Activated naive CD4-positive, alpha-beta T cell treated with anti-CD3 and anti-CD28 coated beads, Interleukin-2, amount 50 U/mL, for 24 hours (primary cell): ENCODE data around the gene ETNPPL.
"Not testable (repeated sequence)": the region's sequence is repeated elsewhere in the genome, so short reads cannot be mapped to it uniquely, and the experiment has no call there.

Experiments used
- H3K27ac Mint-ChIP-seq: one replicate; pipeline ENCODE4 v1.8.0; 2021; ENCODE audit warnings: mild to moderate bottlenecking, mixed read lengths
- H3K27me3 Mint-ChIP-seq: one replicate; pipeline ENCODE4 v1.8.0; 2021; ENCODE audit warnings: mixed read lengths
- H3K36me3 Mint-ChIP-seq: one replicate; pipeline ENCODE4 v1.8.0; 2021; ENCODE audit warnings: mixed read lengths
- H3K4me1 Mint-ChIP-seq: one replicate; pipeline ENCODE4 v1.8.0; 2021; ENCODE audit warnings: mixed read lengths
- H3K4me3 Mint-ChIP-seq: one replicate; pipeline ENCODE4 v1.8.0; 2021; ENCODE audit warnings: mild to moderate bottlenecking, mixed read lengths
- H3K9me3 Mint-ChIP-seq: one replicate; pipeline ENCODE4 v1.8.0; 2021; ENCODE audit warnings: mixed read lengths

The ETNPPL gene

DNA sequence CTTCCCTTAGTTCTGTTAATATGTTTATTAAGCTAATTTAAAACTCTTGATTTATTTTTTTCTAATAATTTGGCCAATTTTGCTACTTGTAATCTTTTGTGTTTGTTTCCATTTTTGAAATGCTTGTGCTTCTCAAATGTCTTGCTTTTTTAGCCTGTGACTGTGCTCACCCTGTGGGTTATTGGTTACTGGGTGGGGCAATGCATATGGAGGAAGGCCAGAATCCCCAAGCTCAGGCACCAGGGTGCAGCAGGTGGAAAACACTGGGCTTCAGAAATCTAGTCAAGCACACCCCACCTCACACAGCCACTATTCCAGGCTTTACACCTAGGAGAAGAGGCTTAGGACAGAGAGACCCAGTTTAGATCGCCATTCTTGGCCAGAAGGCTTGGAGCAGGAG is 33.1 kb downstream of the ETNPPL start:
- Mint-ChIP-seq H3K27ac (no peak overlapping the region), H3K4me3 (no peak overlapping the region), H3K9me3 (no peaks in the 10 kb centered on the region), H3K27me3 (peaks cover 2% of the 10 kb centered on the region), H3K36me3 (peaks cover 2% of the 10 kb centered on the region), H3K4me1 (no peaks in the 10 kb centered on the region)

DNA sequence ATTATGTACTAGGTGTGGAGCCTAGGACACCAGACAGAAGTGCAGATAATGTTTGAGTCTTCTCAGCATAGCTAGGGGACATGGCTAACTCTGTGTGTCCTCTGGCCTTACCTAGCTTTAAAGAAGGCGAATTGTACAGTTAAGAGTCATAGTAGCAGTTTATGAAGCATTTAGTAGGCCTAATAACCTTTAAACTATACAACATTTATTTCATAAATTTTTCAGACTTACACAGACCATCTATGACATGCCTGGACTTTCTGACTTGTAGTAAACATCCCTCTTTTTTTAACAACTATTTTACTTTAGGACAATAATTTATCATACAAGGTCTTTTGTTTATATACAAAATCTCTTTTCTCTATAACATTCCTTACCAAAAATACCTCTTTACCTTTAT is 37.4 kb downstream of the ETNPPL start:
- no peaks in the 10 kb centered on the region for H3K4me1 Mint-ChIP-seq
- peaks cover 10% of the 10 kb centered on the region for H3K27me3 Mint-ChIP-seq
- no peak overlapping the region for H3K27ac Mint-ChIP-seq
- H3K9me3 Mint-ChIP-seq = no peaks in the 10 kb centered on the region
- H3K36me3 Mint-ChIP-seq = peaks cover 4% of the 10 kb centered on the region
- H3K4me3 Mint-ChIP-seq = no peak overlapping the region

- no peaks in the 10 kb centered on the region for H3K9me3 Mint-ChIP-seq
- H3K4me1 Mint-ChIP-seq = no peaks in the 10 kb centered on the region
- H3K4me3 Mint-ChIP-seq = no peak overlapping the region
- H3K36me3 Mint-ChIP-seq = no peaks in the 10 kb centered on the region
- H3K27ac Mint-ChIP-seq = no peak overlapping the region
- peaks cover 2% of the 10 kb centered on the region for H3K27me3 Mint-ChIP-seq
These were observed 45.5 kb downstream of the ETNPPL start for GRCh38 chr4:108717386-108717785.

- Mint-ChIP-seq H3K36me3 (no peaks in the 10 kb centered on the region), H3K4me3 (no peak overlapping the region), H3K9me3 (no peaks in the 10 kb centered on the region), H3K27me3 (no peaks in the 10 kb centered on the region), H3K27ac (no peak overlapping the region), H3K4me1 (no peaks in the 10 kb centered on the region)
These were observed 46.5 kb downstream of the ETNPPL start for GRCh38 chr4:108716340-108716739.

DNA sequence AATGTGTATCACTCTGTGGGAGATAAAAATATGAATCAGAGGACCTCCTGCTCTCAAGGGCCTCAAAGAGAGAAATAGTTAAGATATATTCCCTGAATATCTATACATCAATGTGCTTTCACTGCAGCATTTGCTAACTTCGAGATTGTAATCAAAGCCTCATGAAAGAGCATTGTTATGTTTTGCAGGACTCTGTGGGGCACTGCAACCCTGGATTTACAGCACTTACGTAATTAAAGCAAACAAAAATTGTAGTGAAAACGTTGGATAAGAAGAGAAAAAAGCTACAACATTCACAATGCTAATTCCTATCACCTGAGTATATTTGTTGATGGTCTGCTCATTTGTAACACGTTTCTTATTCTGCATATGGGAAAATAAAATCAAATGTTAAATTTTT is 48.0 kb downstream of the ETNPPL start:
- Mint-ChIP-seq H3K4me3 (no peak overlapping the region), H3K27me3 (no peaks in the 10 kb centered on the region), H3K9me3 (no peaks in the 10 kb centered on the region), H3K27ac (no peak overlapping the region), H3K4me1 (no peaks in the 10 kb centered on the region), H3K36me3 (no peaks in the 10 kb centered on the region)

- not testable (repeated sequence) for H3K4me1 Mint-ChIP-seq, H3K9me3 Mint-ChIP-seq, H3K27ac Mint-ChIP-seq, H3K36me3 Mint-ChIP-seq, H3K27me3 Mint-ChIP-seq, H3K4me3 Mint-ChIP-seq
These were observed 52.3 kb downstream of the ETNPPL start for GRCh38 chr4:108710578-108710977.

GRCh38 chr4:108709722-108710121 is 53.1 kb downstream of the ETNPPL start:
- Mint-ChIP-seq H3K27me3 (no peaks in the 10 kb centered on the region), H3K4me1 (no peaks in the 10 kb centered on the region), H3K27ac (no peak overlapping the region), H3K4me3 (no peak overlapping the region), H3K36me3 (no peaks in the 10 kb centered on the region), H3K9me3 (no peaks in the 10 kb centered on the region)

DNA sequence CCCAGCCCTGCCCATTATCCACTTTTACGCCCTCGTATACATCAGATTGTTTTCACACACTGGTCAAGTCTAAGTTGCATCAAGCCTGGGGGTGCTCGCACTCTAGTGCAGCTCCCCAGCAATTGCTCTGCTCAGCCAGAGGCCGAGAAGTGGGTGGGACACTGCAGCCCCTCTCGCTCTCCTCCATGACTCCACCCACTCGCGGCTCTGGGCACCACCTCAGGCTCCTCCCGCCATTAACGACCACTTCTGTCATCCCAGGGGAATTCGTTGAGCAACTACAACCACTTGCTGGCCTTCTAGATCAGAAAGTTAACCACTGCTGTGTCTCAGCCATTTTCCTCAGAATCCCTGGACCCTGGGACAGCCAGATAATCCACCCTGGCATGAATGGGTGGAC is 53.6 kb downstream of the ETNPPL start:
- Mint-ChIP-seq H3K4me3 (no peak overlapping the region), H3K27ac (no peak overlapping the region), H3K27me3 (no peaks in the 10 kb centered on the region), H3K9me3 (no peaks in the 10 kb centered on the region), H3K36me3 (no peaks in the 10 kb centered on the region), H3K4me1 (no peaks in the 10 kb centered on the region)

DNA sequence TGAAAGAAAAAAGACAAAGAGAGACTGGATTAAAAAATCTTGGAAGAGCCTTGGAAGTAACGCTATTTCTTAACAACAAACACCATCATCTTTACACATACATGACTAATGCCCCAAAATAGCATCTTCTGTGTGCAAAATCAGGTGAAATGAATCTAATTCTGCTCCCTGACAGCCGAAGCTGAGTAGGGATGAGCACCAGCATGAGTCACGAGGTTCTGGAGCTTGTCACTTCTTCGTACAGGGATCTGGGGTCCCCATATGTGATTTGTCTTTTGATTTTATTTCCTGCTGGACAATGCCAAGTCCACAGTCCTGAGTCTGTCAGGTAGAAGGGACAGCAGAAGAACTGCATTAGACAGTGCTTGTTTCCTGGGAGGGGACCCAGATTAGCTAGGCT is 56.6 kb downstream of the ETNPPL start:
- Mint-ChIP-seq H3K27ac (no peak overlapping the region), H3K27me3 (no peaks in the 10 kb centered on the region), H3K4me3 (no peak overlapping the region), H3K36me3 (no peaks in the 10 kb centered on the region), H3K9me3 (no peaks in the 10 kb centered on the region), H3K4me1 (peaks cover 15% of the 10 kb centered on the region)

DNA sequence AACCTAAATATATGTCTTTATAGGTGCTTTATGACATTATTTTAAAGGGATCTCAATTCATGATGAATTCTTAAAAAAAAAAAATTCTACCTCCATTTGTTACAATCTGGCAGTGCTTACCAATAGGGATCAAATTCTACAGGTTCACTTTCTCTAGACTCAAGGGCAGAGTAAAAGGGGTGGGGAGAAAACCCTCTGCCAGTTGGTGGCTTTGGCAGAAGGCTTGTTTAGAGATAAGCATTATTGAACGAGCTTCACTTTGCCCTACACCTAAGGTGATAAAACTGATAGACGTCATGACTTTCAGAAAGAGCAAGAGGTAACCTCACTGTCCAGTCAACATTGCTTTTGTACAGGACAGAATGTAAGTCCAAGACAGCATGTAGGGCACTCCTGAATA is 58.9 kb downstream of the ETNPPL start:
- no peaks in the 10 kb centered on the region for H3K27me3 Mint-ChIP-seq
- H3K36me3 Mint-ChIP-seq = no peaks in the 10 kb centered on the region
- H3K9me3 Mint-ChIP-seq = no peaks in the 10 kb centered on the region
- no peak overlapping the region for H3K27ac Mint-ChIP-seq
- no peak overlapping the region for H3K4me3 Mint-ChIP-seq
- H3K4me1 Mint-ChIP-seq = peaks cover 20% of the 10 kb centered on the region

- peaks cover 1% of the 10 kb centered on the region for H3K27me3 Mint-ChIP-seq
- peaks cover 20% of the 10 kb centered on the region for H3K4me1 Mint-ChIP-seq
- H3K27ac Mint-ChIP-seq = no peak overlapping the region
- H3K4me3 Mint-ChIP-seq = no peak overlapping the region
- no peaks in the 10 kb centered on the region for H3K36me3 Mint-ChIP-seq
- no peaks in the 10 kb centered on the region for H3K9me3 Mint-ChIP-seq
These were observed 59.5 kb downstream of the ETNPPL start for GRCh38 chr4:108703370-108703769.

DNA sequence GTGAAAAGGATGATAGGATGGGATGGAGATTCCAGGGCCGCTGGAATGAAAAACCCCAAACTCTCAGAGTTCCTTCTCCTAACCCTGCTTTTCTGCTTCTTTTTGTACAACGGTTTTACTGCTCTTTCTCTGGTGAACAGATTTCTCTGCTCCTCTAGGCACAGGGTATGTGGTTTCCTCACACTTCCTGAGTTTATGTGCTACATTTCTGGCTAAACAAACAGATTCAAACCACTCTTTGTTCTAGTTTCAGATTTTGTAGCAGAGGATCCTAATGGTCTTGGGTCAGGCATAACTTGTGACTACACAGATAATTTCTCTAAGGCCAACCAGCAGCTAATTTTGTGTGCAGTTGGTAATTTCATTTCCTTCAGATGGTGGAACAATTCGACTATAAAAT is 59.9 kb downstream of the ETNPPL start:
- H3K4me3 Mint-ChIP-seq = no peak overlapping the region
- H3K27me3 Mint-ChIP-seq = peaks cover 1% of the 10 kb centered on the region
- H3K4me1 Mint-ChIP-seq = peaks cover 20% of the 10 kb centered on the region
- H3K27ac Mint-ChIP-seq = no peak overlapping the region
- H3K9me3 Mint-ChIP-seq = no peaks in the 10 kb centered on the region
- H3K36me3 Mint-ChIP-seq = no peaks in the 10 kb centered on the region

DNA sequence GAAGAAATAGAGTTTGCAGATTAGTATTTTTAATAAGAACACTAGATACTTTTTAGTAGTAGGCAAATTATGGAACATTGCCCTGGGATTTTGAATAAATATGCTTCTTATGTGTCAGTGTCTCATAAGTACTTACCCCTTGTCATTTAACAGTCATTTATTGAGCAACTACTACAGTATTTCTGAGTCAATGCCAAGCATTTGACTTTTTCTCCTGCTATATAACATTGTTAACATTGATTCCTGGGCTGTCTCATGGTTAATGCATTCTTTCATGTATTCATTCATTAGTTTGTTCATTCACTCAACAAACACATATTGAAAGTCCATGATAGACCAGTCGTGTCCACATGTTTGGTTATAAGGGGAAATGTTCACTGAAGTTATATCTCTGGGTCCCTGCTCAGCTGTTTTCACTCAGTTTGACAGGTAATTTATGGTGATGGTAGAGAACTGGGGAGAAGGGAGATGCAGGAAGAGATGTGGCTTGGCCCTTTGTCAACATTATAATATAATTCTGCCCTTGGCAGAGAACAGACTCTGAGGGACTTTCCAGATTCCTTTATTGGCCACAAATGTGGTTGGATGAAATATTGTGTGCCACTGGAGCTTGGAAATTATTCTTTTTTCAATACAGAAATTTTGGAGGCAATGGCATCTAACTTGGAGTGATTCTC is 62.6 kb downstream of the ETNPPL start:
- Mint-ChIP-seq H3K27me3 (peaks cover 1% of the 10 kb centered on the region), H3K4me3 (no peak overlapping the region)

DNA sequence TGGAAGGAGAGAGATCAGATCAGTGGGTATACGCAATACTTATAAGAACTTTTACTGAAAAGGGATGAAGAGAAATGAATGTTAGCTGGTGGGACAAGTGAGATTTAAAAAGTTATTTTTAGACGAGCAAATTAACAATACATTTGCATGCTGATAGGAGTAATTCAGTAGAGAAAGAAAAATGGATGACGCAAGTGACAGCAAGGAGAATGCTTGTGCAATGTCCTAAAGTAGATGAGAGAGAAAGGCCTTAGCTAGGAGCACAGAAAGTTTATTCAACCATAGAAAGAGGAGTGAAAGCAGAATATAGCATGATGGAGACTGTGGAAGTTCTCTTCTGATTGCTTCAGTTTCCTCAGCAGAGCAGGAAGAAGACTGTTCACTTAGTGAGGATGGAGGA is 66.7 kb downstream of the ETNPPL start:
- H3K27ac Mint-ChIP-seq = no peak overlapping the region
- no peaks in the 10 kb centered on the region for H3K9me3 Mint-ChIP-seq
- no peak overlapping the region for H3K4me3 Mint-ChIP-seq
- no peaks in the 10 kb centered on the region for H3K36me3 Mint-ChIP-seq
- H3K27me3 Mint-ChIP-seq = peaks cover 1% of the 10 kb centered on the region
- H3K4me1 Mint-ChIP-seq = peaks cover 5% of the 10 kb centered on the region

More for the DNA sequence above, 62.6 kb downstream of the ETNPPL start:
- peaks cover 20% of the 10 kb centered on the region for H3K4me1 Mint-ChIP-seq
- H3K9me3 Mint-ChIP-seq = no peaks in the 10 kb centered on the region
- H3K36me3 Mint-ChIP-seq = no peaks in the 10 kb centered on the region
- no peak overlapping the region for H3K27ac Mint-ChIP-seq

- peaks cover 1% of the 10 kb centered on the region for H3K27me3 Mint-ChIP-seq
- H3K9me3 Mint-ChIP-seq = no peaks in the 10 kb centered on the region
- no peaks in the 10 kb centered on the region for H3K4me1 Mint-ChIP-seq
- no peak overlapping the region for H3K4me3 Mint-ChIP-seq
- H3K27ac Mint-ChIP-seq = no peak overlapping the region
- H3K36me3 Mint-ChIP-seq = no peaks in the 10 kb centered on the region
These were observed 67.8 kb downstream of the ETNPPL start for GRCh38 chr4:108695062-108695461.

DNA sequence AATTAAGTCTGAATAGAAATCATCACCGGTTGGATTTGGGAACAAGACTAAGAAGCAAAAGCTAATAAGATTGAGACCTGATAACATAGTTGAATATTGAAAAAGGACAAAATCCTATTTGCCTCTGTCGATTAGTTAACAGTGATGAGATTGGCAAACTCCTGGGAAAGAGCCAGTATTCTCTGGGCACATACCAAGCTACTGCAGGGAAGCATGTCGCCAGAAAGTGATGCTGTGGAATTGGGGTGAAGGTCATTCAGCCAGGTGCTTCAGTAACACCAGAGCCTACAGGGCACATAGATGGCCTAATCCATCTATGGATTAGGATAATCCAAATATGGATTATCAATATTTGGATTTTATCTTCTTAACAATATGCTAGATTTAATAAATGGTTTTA is 68.4 kb downstream of the ETNPPL start:
- H3K4me3 Mint-ChIP-seq = no peak overlapping the region
- H3K4me1 Mint-ChIP-seq = no peaks in the 10 kb centered on the region
- H3K9me3 Mint-ChIP-seq = no peaks in the 10 kb centered on the region
- peaks cover 1% of the 10 kb centered on the region for H3K27me3 Mint-ChIP-seq
- H3K27ac Mint-ChIP-seq = no peak overlapping the region
- H3K36me3 Mint-ChIP-seq = no peaks in the 10 kb centered on the region

DNA sequence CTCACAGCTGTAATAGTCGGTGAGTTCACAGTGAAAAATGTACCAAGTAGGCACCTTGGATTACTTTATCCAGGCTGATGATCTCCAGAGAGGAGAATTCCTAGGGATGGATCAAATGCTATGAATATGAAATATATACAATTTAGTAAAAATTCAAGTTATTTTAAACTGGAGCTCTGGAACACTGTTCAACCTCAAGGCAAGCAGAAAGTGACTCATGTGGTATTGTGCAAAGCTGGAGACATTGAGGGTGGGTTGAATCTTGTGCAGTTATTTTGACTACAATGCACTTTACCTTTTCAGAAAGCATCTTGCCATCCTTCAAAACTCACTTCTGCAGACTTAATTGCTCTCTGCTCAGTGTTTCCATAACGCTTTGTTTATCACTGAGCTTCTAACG is 69.0 kb downstream of the ETNPPL start:
- Mint-ChIP-seq H3K9me3 (no peaks in the 10 kb centered on the region), H3K36me3 (no peaks in the 10 kb centered on the region), H3K4me1 (no peaks in the 10 kb centered on the region), H3K27ac (no peak overlapping the region), H3K4me3 (no peak overlapping the region), H3K27me3 (peaks cover 1% of the 10 kb centered on the region)
